Breast epithelium (tissue), 3 donors: ENCODE measurements around the gene ARHGEF10L.

Source experiments
- POLR2A ChIP-seq: fragments of 450-650 bp; IDR thresholded peaks from one replicate; pipeline ENCODE4 v1.6.1; 2016; ENCODE audit warnings: antibody characterized with exemption, mild to moderate bottlenecking, moderate library complexity
- TF ChIP-seq, protein P1 (sequence below), 3 donors: fragments of 450-650 bp; IDR thresholded peaks; one replicate each; pipeline ENCODE4 v1.5.1; 2016 to 2017; ENCODE audit warnings: antibody characterized with exemption in 3 of 3, mild to moderate bottlenecking in 3 of 3, moderate library complexity in 3 of 3

- TF ChIP-seq, protein P1, sequence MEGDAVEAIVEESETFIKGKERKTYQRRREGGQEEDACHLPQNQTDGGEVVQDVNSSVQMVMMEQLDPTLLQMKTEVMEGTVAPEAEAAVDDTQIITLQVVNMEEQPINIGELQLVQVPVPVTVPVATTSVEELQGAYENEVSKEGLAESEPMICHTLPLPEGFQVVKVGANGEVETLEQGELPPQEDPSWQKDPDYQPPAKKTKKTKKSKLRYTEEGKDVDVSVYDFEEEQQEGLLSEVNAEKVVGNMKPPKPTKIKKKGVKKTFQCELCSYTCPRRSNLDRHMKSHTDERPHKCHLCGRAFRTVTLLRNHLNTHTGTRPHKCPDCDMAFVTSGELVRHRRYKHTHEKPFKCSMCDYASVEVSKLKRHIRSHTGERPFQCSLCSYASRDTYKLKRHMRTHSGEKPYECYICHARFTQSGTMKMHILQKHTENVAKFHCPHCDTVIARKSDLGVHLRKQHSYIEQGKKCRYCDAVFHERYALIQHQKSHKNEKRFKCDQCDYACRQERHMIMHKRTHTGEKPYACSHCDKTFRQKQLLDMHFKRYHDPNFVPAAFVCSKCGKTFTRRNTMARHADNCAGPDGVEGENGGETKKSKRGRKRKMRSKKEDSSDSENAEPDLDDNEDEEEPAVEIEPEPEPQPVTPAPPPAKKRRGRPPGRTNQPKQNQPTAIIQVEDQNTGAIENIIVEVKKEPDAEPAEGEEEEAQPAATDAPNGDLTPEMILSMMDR (IDR thresholded peaks at IDR 0.05), result no peak
- no peak for TF ChIP-seq POLR2A
Measured at GRCh38 chr1:17599954-17600300, 60.4 kb downstream of the ARHGEF10L start.
